Uterus (tissue), 4 donors: ENCODE measurements around the gene ZDHHC14. TPM values are rescaled to one million over a fixed set of nuclear protein-coding genes. Genes with fewer than 3 reads are reported as not detected.

Experiments
- DNase-seq, 2 donors: peaks; one replicate each; pipeline ENCODE4 v3.0.0-alpha.2; 2019 to 2020
- H3K27ac ChIP-seq, 2 donors: fragments of 200-600 bp; sonication (generic); 1 replicate in 1 of 2; 2 replicates in 1 of 2; pipeline ENCODE4 v1.5.1; 2016 to 2018
- H3K27me3 ChIP-seq, 2 donors: fragments of 200-600 bp; sonication (generic); one replicate each; pipeline ENCODE4 v1.5.1; 2018 to 2019; ENCODE audit warnings: control low read depth in 1 of 2
- H3K36me3 ChIP-seq, 2 donors: fragments of 200-600 bp; sonication (generic); one replicate each; pipeline ENCODE4 v1.5.1; 2019; ENCODE audit warnings: control low read depth in 1 of 2
- H3K4me1 ChIP-seq, 2 donors: fragments of 200-600 bp; sonication (generic); one replicate each; pipeline ENCODE4 v1.5.1; 2018 to 2019; ENCODE audit warnings: control low read depth in 1 of 2
- H3K4me3 ChIP-seq, 2 donors: fragments of 200-600 bp; sonication (generic); 1 replicate in 1 of 2; 2 replicates in 1 of 2; pipeline ENCODE4 v1.5.1; 2018 to 2019; ENCODE audit warnings: mild to moderate bottlenecking in 1 of 2
- H3K9me3 ChIP-seq, 2 donors: fragments of 200-600 bp; sonication (generic); one replicate each; pipeline ENCODE4 v1.5.1; 2019; ENCODE audit warnings: control low read depth in 1 of 2
- POLR2A ChIP-seq, 2 donors: fragments of 450-650 bp; IDR thresholded peaks; one replicate each; pipeline ENCODE4 v1.6.1; 2016; ENCODE audit warnings: antibody characterized with exemption in 2 of 2, mild to moderate bottlenecking in 1 of 2, moderate library complexity in 1 of 2
- intact Hi-C: fragments of 100-400 bp; cut with DNase I; formaldehyde crosslinking; loops from one replicate; pipeline ENCODE4 v1.15.1; 2023; ENCODE audit warnings: low total_unique reads
- total RNA-seq, 4 donors: library from RNA; depleted of rRNA in 3 of 4; stranded (reverse); fragments of >200 nt in 3 of 4; gene quantifications; one replicate each; pipeline versions ENCODE4 v1.1.0 to v1.2.4, GENCODE V29; 2014 to 2023
- TF ChIP-seq, protein P1 (sequence below), 4 experiments: fragments of 200-600 bp in 2 of 4; fragments of 450-650 bp in 2 of 4; sonication (generic) in 2 of 4; IDR thresholded peaks; one replicate each; pipeline ENCODE4 v1.5.1; 2016 to 2019; ENCODE audit warnings: antibody characterized with exemption in 4 of 4, mild to moderate bottlenecking in 2 of 4, moderate library complexity in 1 of 4
- donor health status: DM: yes; HTN: yes; CAD: no.

ZDHHC14 gene
- total RNA-seq, 4 donors from 2014 or later, result 5.6 to 28.3 (median 12.9) TPM

DNA sequence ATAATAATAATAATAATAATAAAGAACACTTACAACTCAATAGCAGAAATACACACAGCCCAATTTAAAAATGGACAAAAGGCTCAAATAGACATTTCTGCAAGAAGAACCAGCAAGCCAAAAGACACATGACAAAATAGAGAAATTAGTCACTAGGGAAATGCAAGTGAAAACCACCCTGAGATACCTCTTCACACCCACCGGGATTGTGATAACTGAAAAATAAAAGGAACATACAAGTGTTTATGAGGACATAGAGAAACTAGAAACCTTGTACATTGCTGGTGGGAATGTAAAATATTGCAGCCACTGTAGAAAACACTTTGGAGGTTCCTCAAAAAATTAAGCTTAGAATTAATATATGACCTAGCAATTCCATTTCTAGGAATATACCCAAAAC lies 59.2 kb downstream of the ZDHHC14 start:
- Histone ChIP-seq H3K27me3 (no peaks in the 10 kb centered on the region), H3K36me3 (no peaks in the 10 kb centered on the region), H3K27ac (no peak overlapping the region), H3K9me3 (no peaks in the 10 kb centered on the region), H3K4me3 (no peak overlapping the region), H3K4me1 (no peaks in the 10 kb centered on the region)
- intact Hi-C loops, result no loop called here
- TF ChIP-seq, protein P1, sequence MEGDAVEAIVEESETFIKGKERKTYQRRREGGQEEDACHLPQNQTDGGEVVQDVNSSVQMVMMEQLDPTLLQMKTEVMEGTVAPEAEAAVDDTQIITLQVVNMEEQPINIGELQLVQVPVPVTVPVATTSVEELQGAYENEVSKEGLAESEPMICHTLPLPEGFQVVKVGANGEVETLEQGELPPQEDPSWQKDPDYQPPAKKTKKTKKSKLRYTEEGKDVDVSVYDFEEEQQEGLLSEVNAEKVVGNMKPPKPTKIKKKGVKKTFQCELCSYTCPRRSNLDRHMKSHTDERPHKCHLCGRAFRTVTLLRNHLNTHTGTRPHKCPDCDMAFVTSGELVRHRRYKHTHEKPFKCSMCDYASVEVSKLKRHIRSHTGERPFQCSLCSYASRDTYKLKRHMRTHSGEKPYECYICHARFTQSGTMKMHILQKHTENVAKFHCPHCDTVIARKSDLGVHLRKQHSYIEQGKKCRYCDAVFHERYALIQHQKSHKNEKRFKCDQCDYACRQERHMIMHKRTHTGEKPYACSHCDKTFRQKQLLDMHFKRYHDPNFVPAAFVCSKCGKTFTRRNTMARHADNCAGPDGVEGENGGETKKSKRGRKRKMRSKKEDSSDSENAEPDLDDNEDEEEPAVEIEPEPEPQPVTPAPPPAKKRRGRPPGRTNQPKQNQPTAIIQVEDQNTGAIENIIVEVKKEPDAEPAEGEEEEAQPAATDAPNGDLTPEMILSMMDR (IDR thresholded peaks at IDR 0.05), result no peak
- no peak for TF ChIP-seq POLR2A (IDR thresholded peaks at IDR 0.05)
- no peak for DNase-seq

GRCh38 chr6:157442291-157442690 lies 61.3 kb downstream of the ZDHHC14 start:
- H3K4me1 ChIP-seq, result no peaks in the 10 kb centered on the region
- H3K4me3 ChIP-seq, result no peak overlapping the region
- no peaks in the 10 kb centered on the region for H3K27me3 ChIP-seq
- no peak overlapping the region for H3K27ac ChIP-seq
- TF ChIP-seq, protein P1 (IDR thresholded peaks at IDR 0.05), result no peak
- no peak for TF ChIP-seq POLR2A (IDR thresholded peaks at IDR 0.05)
- no peak for DNase-seq
- intact Hi-C loops, result no loop called here
- H3K36me3 ChIP-seq, result no peaks in the 10 kb centered on the region
- no peaks in the 10 kb centered on the region for H3K9me3 ChIP-seq

GRCh38 chr6:157443066-157443800 lies 62.2 kb downstream of the ZDHHC14 start:
- Histone ChIP-seq H3K4me3 (no peak overlapping the region), H3K9me3 (no peaks in the 10 kb centered on the region), H3K27ac (no peak overlapping the region), H3K36me3 (no peaks in the 10 kb centered on the region), H3K4me1 (no peaks in the 10 kb centered on the region), H3K27me3 (no peaks in the 10 kb centered on the region)
- intact Hi-C loops, result no loop called here
- TF ChIP-seq, protein P1 (IDR thresholded peaks at IDR 0.05), result no peak
- TF ChIP-seq POLR2A (IDR thresholded peaks at IDR 0.05), result no peak
- DNase-seq, result no peak

DNA sequence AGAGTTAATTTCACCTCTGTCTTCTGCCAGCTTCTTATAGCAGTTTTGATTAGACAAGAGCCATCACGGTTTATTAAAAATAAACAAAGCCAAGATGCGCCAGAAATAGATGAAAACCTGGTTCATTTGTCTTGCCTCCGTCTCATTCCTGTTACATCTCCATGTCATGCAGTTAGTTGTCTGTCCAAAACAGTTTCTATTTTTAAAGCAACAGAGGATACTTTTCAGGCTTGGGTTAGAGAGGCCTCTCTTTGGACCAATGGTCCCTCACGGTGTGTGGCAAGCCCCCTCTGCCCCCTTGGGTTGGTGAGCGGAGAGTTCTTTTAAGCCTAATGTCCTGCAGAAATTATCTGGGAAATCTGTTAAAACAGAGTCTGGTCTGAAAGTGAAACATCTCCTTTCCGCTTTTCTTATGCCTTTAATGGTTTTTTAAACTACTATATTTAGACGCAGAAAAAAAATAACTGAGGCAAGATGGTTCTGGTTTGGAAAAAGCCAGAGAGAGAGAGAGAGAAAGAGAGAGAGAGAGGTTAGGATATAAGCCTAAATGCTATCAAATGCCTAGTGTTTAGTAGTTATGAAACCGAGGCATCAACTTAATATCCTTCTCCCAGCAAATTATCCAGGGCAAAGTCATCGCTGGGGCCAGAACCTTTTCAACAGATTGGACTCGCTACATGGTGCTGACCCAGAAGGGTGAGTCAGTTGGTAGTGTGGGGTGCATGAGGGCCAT lies 64.5 kb downstream of the ZDHHC14 start:
- Histone ChIP-seq H3K4me3 (no peak overlapping the region), H3K9me3 (no peaks in the 10 kb centered on the region), H3K27ac (peak overlapping the region; percentile 44 to 79), H3K4me1 (no peaks in the 10 kb centered on the region), H3K27me3 (no peaks in the 10 kb centered on the region), H3K36me3 (no peaks in the 10 kb centered on the region)
- DNase-seq, result no peak
- intact Hi-C loops, result no loop called here
- no peak for TF ChIP-seq POLR2A (IDR thresholded peaks at IDR 0.05)
- TF ChIP-seq, protein P1 (IDR thresholded peaks at IDR 0.05), result no peak

DNA sequence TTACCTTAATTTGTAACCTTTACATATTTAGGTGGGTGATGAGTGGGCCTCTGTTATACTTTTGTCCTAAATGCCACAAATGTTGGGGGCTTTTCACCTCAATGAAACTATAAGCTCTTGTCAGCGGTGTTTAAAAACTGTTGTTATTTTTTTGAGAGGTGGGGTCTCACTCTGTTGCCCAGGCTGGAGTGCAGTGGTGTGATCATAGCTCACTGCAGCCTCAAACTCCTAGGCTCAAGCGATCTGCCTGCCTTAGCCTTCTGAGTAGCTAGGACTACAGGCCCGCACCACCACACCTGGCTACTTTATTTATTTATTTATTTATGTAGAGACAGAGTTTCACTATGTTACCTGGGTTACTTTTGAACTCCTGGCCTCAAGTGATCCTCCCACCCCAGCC lies 66.7 kb downstream of the ZDHHC14 start:
- Histone ChIP-seq H3K36me3 (no peaks in the 10 kb centered on the region), H3K4me3 (no peak overlapping the region), H3K27me3 (no peaks in the 10 kb centered on the region), H3K27ac (no peak overlapping the region), H3K9me3 (no peaks in the 10 kb centered on the region), H3K4me1 (no peaks in the 10 kb centered on the region)
- DNase-seq, result no peak
- intact Hi-C loops, result no loop called here
- TF ChIP-seq, protein P1 (IDR thresholded peaks at IDR 0.05), result no peak
- TF ChIP-seq POLR2A (IDR thresholded peaks at IDR 0.05), result no peak
